Muscle of arm (tissue), 12 donors: ENCODE measurements around the gene SRP9. TPM values are rescaled to one million over a fixed set of nuclear protein-coding genes. Genes with fewer than 3 reads are reported as not detected.
"Not testable (repeated sequence)": the region's sequence is repeated elsewhere in the genome, so short reads cannot be mapped to it uniquely, and the experiment has no call there.

Experiments
- DNase-seq: peaks from one replicate; pipeline ENCODE4 v3.0.0-alpha.2; 2013
- polyA plus RNA-seq, 12 donors: library from polyadenylated mRNA; unstranded; fragments of 120-200 nt; gene quantifications; one replicate each; pipeline ENCODE4 v1.2.1, GENCODE V29; 2013; ENCODE audit not compliant: insufficient read length in 12 of 12

SRP9 gene
- polyA plus RNA-seq, 12 donors, result 154 to 342 (median 227) TPM; not detected in 1

- peak; percentile 95 for DNase-seq
Observed at GRCh38 chr1:225834417-225835329, 57.0 kb downstream of the SRP9 start.

GRCh38 chr1:225835856-225836255 is 58.2 kb downstream of the SRP9 start:
- DNase-seq, result peak; percentile 57

- DNase-seq, result not testable (repeated sequence)
Observed at GRCh38 chr1:225836296-225836695, 58.7 kb downstream of the SRP9 start.

GRCh38 chr1:225838793-225839192 is 61.2 kb downstream of the SRP9 start:
- DNase-seq, result no peak

Other genes with a start within 250 kb of the SRP9 start
- 100 to 1,000 TPM; 106 to 360 (median 161) TPM for gene ENAH, start 124.7 kb upstream of the SRP9 start, polyA plus RNA-seq
- 10 to 100 TPM in 11 of 12 donors, not detected in 1; 18.5 to 47.9 (median 32.4) TPM for gene EPHX1, start 32.3 kb downstream of the SRP9 start, polyA plus RNA-seq
- 10 to 100 TPM in 11 of 12 donors, not detected in 1; 15.7 to 48.6 (median 23.1) TPM for gene TMEM63A, start 104.6 kb downstream of the SRP9 start, polyA plus RNA-seq
- under 1 TPM in 10 of 12 donors, not detected in 2; 0.14 to 0.61 (median 0.37) TPM for gene LEFTY1, start 111.3 kb downstream of the SRP9 start, polyA plus RNA-seq
- gene PYCR2, start 146.4 kb downstream of the SRP9 start, polyA plus RNA-seq, result 10 to 100 TPM in 11 of 12 donors, not detected in 1; 28.0 to 44.2 (median 32.4) TPM
- 1 to 10 TPM in 10 of 12 donors, not detected in 2; 3.0 to 8.0 (median 4.3) TPM for gene LEFTY2, start 163.4 kb downstream of the SRP9 start, polyA plus RNA-seq
- 10 to 100 TPM in 11 of 12 donors, not detected in 1; 11.8 to 17.0 (median 15.0) TPM for gene SDE2, start 221.5 kb downstream of the SRP9 start, polyA plus RNA-seq